Measurements from ENCODE around the gene ABCC1. TPM values are rescaled to one million over a fixed set of nuclear protein-coding genes. Genes with fewer than 3 reads are reported as not detected.

The ABCC1 gene
- total and polyA plus RNA-seq, 2 of the 4 experiments (the other 2 are of a cell fraction), result 39.4 to 66.0 TPM

DNA sequence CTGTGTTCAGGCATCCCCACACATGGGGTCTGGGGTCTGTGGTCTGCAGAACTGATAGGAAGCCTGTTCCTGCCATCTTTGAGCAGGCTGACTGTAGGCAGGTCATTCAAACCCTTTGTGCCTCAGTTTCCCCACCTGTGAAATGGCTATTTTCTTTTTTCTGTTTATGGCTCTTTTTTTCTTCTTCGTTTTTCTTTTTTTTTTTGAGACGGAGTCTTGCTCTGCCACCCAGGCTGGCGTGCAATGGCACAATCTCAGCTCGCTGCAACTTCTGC lies 201.4 kb downstream of the ABCC1 start:
- Histone ChIP-seq H3K4me1 (ENCODE audit: control insufficient read depth, insufficient read depth, low read length) (peaks cover 11% of the 10 kb centered on the region), H3K56ac (ENCODE audit: extremely low read depth, insufficient read depth, low read length) (no peak overlapping the region), H3K4me3 (ENCODE audit: insufficient read depth, low read depth, low read length) (no peak overlapping the region), H3K4ac (ENCODE audit: low read depth, low read length) (no peak overlapping the region), H3K18ac (ENCODE audit: low read depth, low read length) (no peak overlapping the region), H3K14ac (replicated peaks; ENCODE audit: low read depth, low read length) (no peak overlapping the region), H3K9me3 (ENCODE audit: control insufficient read depth, insufficient read depth, low read length) (no peaks in the 10 kb centered on the region), H4K91ac (ENCODE audit: insufficient read depth, low read depth, low read length) (no peak overlapping the region), H2AK5ac (ENCODE audit: low read depth, low read length) (no peak overlapping the region), H3K9me1 (ENCODE audit: insufficient read depth, low read length) (peaks cover 13% of the 10 kb centered on the region; the same call in 1 of the 2 replicates), H4K20me1 (ENCODE audit: insufficient read depth, low read length) (peaks cover 49% of the 10 kb centered on the region), H3K23ac (ENCODE audit: low read depth, low read length) (no peak overlapping the region), H3K79me1 (ENCODE audit: low read depth in 1 of 2, low read length in 2 of 2) (peaks cover 5 to 31% of the 10 kb centered on the region in 2 experiments; a peak in 2 of 4 replicates), H3K36me3 (ENCODE audit: control insufficient read depth, insufficient read depth, low read length) (peaks cover 22% of the 10 kb centered on the region), H2AFZ (replicated peaks; ENCODE audit: low read length, poor library complexity) (no peak overlapping the region), H2AK9ac (replicated peaks; ENCODE audit: low read depth, low read length, poor library complexity) (no peak overlapping the region), H2BK15ac (ENCODE audit: low read depth, low read length) (no peak overlapping the region), H3K27ac (ENCODE audit: insufficient read depth, low read length) (no peak overlapping the region), H4K8ac (ENCODE audit: low read depth in 2 of 2, low read length in 2 of 2) (no peak overlapping the region), H2BK20ac (ENCODE audit: low read depth, low read length) (no peak overlapping the region), H3K27me3 (ENCODE audit: control insufficient read depth, insufficient read depth, low read length) (no peaks in the 10 kb centered on the region), H3K4me2 (ENCODE audit: low read depth, low read length) (no peak overlapping the region; the same call in 1 of the 2 replicates), H2BK120ac (ENCODE audit: low read depth, low read length) (no peak overlapping the region), H2BK5ac (ENCODE audit: low read depth, low read length, poor library complexity, severe bottlenecking) (no peak overlapping the region), H3K9ac (ENCODE audit: low read depth, low read length) (no peak overlapping the region), H4K5ac (ENCODE audit: low read depth, low read length) (no peak overlapping the region)
- dilution Hi-C loops (cut with HindIII; ENCODE audit: low sequenced_read_pairs, unreplicated experiment), result no loop called here
- WGBS, 2 experiments (ENCODE audit: extremely low coverage in 2 of 2, insufficient read length in 1 of 2), result no CpG with 5 or more reads among the region's 4 CpGs
- no TSS peak for BruUV-seq (replicated peaks)
- DNase-seq, result no peak
- ATAC-seq (ENCODE audit: low read depth), result no peak
- TF ChIP-seq RFX5 (IDR thresholded peaks at IDR 0.05; ENCODE audit: low read depth, low read length) (no peak), POLR2A (IDR thresholded peaks at IDR 0.05; ENCODE audit: low read depth, low read length) (no peak), CEBPB (IDR thresholded peaks at IDR 0.05; ENCODE audit: low read depth, low read length) (no peak)
- CTCF ChIA-PET, result no interaction called here
- intact Hi-C loops (cut with micrococcal nuclease), result no loop called here
- POLR2A ChIA-PET (ENCODE audit: unreplicated experiment), result no interaction called here
- in situ Hi-C loops (cut with MboI; ENCODE audit: low sequenced_read_pairs), result no loop called here

All from IMR-90 (cell line).